HG02588 (cell line): ENCODE measurements around the gene TMEM202.
A peak's percentile ranks its signal among the peaks of the same experiment; 100 is the strongest.
"Not testable (repeated sequence)": the region's sequence is repeated elsewhere in the genome, so short reads cannot be mapped to it uniquely, and the experiment has no call there.

Experiments
- ATAC-seq: cut with Tn5 transposase; IDR thresholded peaks from one replicate; pipeline ENCODE4 v1.9.1; 2021; ENCODE audit warnings: mild to moderate bottlenecking, moderate library complexity; ENCODE audit not compliant: unreplicated experiment

Gene TMEM202

DNA sequence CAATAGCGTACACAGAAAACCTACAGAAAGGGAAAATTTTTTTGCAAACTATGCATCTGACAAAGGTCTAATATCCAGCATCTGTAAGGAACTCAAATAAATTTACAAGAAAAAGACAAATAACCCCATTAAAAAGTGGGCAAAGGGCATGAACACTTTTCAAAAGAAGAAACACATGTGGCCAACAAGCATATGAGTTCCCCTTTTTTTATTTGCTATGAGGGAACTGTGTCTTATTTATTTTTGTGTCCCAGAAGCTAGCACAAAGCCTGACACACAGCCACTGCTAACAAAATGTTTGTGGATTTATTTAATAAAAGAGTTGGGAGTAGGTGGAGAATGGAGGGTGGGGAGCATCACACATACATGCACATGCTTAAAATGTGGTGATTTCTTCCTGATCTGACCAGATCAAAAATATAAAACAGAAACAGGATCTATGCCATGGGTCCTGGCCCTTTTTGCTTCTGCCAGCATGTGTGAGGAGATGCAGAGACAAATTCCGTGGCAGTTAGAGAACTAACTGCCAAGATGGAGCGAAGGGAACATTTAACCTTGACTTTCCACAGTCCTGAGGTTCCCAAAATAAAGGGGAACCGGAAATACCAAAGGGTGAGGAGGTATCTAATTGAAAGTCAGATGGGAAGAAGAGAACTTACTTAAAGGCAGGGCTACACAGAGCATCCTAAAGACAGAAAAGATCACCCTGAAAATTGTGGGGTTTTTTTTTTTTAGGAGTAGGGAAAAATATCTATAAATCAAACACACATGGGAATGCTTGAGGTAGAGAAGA is at the start of gene TMEM202:
Gene TMEM202 (plus strand): TSS at position 510 of the 793 bp plus-strand sequence. CDS start 22 bp downstream, at position 532.
- no peak for ATAC-seq

- ATAC-seq: no peak
Measured at GRCh38 chr15:72353266-72353665, 44.8 kb upstream of the TMEM202 start.

- no peak for ATAC-seq
Measured at GRCh38 chr15:72354496-72354895, 43.6 kb upstream of the TMEM202 start.

- no peak for ATAC-seq
Measured at GRCh38 chr15:72358121-72358520, 40.0 kb upstream of the TMEM202 start.

DNA sequence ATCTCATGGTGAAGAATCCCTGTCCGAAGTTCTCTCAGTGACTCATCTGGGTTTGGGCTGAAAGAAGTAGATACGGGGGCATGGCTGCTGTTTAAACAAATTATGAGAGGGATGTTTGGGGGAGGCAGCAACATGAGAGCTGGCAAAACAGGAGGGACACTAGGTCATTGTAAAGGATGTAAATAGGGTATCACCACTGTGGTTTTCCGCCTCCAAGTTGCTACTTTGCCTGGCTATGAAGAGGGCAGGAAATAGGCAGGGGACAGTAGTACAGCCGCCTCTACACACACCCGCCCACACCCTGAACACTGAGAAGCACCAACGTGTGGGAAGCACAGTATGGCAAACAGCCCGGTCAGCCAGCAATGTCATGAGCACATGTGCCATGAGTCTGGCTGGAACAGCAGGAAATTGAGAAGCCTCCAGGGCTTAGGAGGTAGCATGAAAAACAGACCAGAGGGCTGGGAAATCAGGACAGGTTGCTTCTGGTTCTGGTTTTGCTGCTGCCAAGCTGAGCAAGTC is 39.4 kb upstream of the TMEM202 start:
- no peak for ATAC-seq

DNA sequence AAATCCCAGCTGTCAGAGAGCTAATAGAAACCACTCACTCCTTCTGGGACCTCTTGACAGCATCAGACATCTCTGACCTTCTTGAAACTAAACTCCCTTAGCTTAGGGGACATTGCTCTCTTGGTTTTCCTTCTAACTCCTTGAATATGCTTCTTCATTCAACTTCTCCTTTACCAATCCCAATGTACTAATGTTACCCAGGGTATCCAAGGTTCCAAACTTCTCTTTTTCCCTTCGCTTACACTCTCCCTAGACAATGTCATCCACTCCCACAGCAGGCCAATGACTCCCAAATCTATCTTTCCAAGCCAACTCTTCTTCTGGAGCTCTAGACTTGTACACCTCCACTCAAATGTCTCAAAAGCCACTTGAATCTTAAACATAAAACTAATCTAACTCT is 36.9 kb upstream of the TMEM202 start:
- ATAC-seq: no peak

- peak; percentile 71 for ATAC-seq
Measured at GRCh38 chr15:72365844-72366243, 32.3 kb upstream of the TMEM202 start.

- no peak for ATAC-seq
Measured at GRCh38 chr15:72368325-72368724, 29.8 kb upstream of the TMEM202 start.

DNA sequence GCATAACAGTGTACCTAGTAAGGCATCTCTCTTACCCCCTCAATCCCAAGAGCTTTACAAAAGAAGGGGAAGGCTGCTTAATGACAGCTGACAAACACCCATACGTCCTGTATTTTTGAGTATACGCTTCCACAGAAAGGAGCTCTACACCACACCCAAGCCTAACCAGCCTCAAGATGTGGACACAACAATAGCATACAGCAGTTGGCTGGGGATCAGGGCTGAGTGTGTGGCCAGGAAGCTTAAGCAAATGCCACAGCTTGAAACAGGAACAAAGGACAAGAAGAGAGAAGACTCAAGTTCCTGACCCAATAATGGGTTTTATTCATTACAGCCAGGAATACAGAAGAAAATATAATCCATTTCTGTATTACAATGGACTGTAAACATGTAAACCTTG is 29.2 kb upstream of the TMEM202 start:
- ATAC-seq: no peak

- ATAC-seq: no peak
Measured at GRCh38 chr15:72369964-72370363, 28.1 kb upstream of the TMEM202 start.

GRCh38 chr15:72372361-72372760 is 25.7 kb upstream of the TMEM202 start:
- no peak for ATAC-seq

DNA sequence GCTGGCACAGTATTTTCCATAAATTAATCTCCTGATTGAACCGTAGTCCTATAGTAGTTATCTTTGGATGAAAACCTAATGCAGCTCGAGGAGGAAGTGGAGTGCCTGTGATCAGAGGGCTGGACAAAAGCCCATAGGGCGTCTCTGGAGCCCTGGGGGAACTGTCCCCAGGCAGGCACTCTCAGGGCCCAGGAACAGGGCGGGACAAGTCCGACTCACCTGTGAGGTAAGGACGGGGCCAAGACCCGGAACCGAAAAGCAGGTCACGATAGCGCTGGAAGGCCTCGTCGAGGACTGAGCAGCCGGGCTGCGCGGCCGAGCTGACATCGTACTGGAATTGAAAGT is 22.6 kb upstream of the TMEM202 start:
- peak; percentile 31 for ATAC-seq

GRCh38 chr15:72375846-72376581 is 22.1 kb upstream of the TMEM202 start, which contains the start of gene HEXA:
Gene HEXA (minus strand): TSS chr15:72376014. CDS start chr15:72375972, 42 bp downstream.
- peak; percentile 83 for ATAC-seq

GRCh38 chr15:72377331-72377730 is 20.8 kb upstream of the TMEM202 start:
- ATAC-seq: no peak

DNA sequence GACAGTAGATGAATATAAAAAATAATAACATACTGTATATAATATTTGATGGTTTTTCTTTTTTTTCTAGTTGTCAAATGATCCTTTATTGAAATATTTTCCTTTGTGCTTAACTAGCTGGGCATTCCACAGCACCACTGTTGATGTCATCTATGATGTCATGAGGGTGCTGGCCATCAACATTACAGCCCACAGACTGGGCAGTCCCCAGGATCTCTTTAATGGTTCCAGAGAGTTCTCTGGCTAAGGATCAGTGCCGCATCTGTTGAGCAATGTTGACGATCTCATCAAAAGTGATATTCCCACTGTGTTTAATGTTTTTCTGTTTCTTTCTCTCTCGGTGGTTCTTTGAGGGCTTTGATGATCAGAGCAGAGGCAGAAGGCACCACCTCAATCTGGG is 19.0 kb upstream of the TMEM202 start:
- ATAC-seq: not testable (repeated sequence)

DNA sequence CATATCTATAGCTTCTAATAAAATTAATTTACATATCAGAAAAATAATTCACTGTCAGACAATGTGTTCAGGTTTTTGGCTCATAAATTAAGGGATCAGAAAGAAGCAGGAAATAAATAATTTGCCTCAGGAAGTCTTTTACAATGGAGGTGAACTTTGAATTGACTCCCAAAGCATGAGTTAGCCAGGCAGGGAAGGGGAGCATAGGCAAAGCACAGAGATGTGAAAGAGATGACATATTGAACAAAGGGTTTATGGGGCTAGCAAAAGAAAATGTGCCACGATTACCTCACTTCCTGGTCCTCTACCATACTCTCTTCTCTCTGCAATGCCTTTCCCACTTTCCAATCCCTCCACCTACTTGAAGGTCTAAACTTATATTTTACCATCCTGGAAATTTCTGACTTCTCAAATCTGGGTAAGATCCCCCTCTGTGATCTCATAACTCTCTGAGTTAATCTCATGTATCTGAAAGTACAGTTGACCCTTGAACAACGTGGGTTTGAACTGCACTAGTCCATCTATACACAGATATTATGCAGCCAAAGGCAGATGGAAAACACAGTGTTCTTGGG is 18.2 kb upstream of the TMEM202 start:
- ATAC-seq: no peak

GRCh38 chr15:72380743-72381142 is 17.4 kb upstream of the TMEM202 start:
- no peak for ATAC-seq

DNA sequence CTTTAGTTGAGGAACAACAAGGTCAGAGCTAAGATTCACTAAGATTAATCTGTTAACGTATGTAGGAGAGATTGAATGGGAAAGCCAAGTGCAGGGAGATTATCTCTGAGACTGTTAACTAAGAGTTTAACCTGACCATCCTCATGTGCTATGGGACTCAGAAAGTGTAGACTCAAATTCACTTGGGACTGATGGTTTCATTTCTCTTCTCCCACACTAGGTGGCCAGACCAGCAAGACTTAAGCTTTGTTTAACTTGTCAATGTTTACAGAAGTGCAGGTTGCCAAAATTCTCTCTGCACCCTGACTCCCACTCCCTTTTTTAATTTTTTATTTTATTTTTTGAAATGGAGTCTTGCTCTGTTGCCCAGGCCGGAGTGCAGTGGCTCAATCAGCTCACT is 16.0 kb upstream of the TMEM202 start:
- ATAC-seq: no peak

DNA sequence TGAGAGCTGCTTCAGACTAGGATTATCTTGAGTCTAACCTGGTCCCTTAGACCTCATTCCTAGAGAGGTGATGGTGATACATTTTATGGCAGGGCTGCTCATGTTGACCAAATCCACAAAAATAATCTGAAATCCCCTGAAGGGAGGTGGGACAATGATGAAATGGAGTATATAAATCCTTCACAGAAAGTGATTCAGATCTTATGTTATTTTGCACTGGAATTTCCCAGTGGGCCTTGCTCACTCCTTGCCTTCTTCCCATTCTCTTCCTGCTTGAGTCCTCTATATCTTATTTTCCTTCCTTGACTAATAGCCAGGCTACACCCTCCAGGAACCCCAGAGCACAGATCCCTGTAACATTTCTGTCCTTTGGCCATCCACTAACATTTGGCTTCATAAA is 10.4 kb upstream of the TMEM202 start:
- ATAC-seq: no peak

GRCh38 chr15:72389231-72389630 is 8.9 kb upstream of the TMEM202 start:
- ATAC-seq: no peak

GRCh38 chr15:72396331-72396730 is 1.8 kb upstream of the TMEM202 start:
- not testable (repeated sequence) for ATAC-seq

DNA sequence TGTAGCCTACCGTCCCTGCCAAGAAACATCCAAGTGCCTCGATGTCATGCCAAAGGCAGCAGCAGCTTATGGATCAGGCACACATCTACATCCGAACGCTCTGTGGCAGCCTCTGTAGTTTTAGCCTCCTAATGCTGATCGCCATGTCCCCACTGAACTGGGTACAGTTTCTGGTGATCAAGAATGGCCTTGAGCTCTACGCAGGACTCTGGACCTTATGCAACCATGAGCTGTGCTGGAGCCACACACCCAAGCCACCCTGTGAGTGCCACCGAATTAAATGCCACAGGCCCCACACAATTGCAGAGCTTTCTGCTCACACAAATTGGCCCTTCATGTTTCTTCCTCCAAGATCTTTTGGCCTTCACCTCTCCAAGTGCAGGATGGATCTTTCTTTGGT is 543 bp downstream of the TMEM202 start:
- ATAC-seq: no peak
